Panc1 (cell line): ENCODE results near the gene PALM2AKAP2.

Experiments used
- CTCF ChIP-seq: fragments of 450-650 bp; IDR thresholded peaks from 2 replicates; pipeline ENCODE4 v1.5.1; 2017; ENCODE audit warnings: mild to moderate bottlenecking
- POLR2AphosphoS5 ChIP-seq: IDR thresholded peaks from 2 replicates; pipeline ENCODE4 v1.6.1; 2012; ENCODE audit warnings: mild to moderate bottlenecking, low read depth, low read length, moderate library complexity
- SIN3A ChIP-seq: IDR thresholded peaks from 2 replicates; pipeline ENCODE4 v1.6.1; 2012; ENCODE audit warnings: low read depth, mild to moderate bottlenecking, low read length, moderate library complexity, borderline replicate concordance; ENCODE audit not compliant: insufficient read depth
- TF ChIP-seq, protein P1 (sequence below), 2 experiments: IDR thresholded peaks; 2 replicates each; pipeline ENCODE4 v1.6.1; 2011 to 2012; ENCODE audit warnings: low read depth in 2 of 2, control low read depth in 1 of 2, low read length in 1 of 2, mild to moderate bottlenecking in 1 of 2, moderate library complexity in 1 of 2; ENCODE audit not compliant: insufficient read depth in 1 of 2

DNA sequence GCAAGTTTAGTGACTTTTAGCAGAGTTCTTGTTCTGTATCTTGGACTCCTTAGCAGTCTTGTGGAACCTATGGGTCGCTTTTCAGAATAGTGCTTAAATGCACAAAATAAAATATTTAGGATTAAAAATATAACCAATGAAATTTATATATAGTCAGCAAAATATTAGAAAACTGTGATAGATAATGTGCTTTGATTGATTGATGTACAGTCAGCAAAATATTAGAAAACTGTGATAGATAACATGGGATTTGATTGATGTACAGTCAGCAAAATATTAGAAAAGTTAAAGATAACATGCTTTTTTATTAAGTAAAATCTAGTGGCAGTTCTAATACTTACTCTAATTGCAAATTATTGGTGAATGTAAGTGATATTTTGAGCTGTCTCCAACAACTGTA, 16.1 kb downstream of the PALM2AKAP2 start:
- TF ChIP-seq CTCF (no peak), POLR2AphosphoS5 (no peak), SIN3A (no peak)
- TF ChIP-seq, protein P1, sequence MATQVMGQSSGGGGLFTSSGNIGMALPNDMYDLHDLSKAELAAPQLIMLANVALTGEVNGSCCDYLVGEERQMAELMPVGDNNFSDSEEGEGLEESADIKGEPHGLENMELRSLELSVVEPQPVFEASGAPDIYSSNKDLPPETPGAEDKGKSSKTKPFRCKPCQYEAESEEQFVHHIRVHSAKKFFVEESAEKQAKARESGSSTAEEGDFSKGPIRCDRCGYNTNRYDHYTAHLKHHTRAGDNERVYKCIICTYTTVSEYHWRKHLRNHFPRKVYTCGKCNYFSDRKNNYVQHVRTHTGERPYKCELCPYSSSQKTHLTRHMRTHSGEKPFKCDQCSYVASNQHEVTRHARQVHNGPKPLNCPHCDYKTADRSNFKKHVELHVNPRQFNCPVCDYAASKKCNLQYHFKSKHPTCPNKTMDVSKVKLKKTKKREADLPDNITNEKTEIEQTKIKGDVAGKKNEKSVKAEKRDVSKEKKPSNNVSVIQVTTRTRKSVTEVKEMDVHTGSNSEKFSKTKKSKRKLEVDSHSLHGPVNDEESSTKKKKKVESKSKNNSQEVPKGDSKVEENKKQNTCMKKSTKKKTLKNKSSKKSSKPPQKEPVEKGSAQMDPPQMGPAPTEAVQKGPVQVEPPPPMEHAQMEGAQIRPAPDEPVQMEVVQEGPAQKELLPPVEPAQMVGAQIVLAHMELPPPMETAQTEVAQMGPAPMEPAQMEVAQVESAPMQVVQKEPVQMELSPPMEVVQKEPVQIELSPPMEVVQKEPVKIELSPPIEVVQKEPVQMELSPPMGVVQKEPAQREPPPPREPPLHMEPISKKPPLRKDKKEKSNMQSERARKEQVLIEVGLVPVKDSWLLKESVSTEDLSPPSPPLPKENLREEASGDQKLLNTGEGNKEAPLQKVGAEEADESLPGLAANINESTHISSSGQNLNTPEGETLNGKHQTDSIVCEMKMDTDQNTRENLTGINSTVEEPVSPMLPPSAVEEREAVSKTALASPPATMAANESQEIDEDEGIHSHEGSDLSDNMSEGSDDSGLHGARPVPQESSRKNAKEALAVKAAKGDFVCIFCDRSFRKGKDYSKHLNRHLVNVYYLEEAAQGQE (IDR thresholded peaks at IDR 0.05; ENCODE audit: insufficient read depth in 1 of 2, low read depth in 2 of 2, low read length in 1 of 2), result no peak
